HG03108 (cell line): ENCODE measurements around the gene CPA4.
"Not testable (repeated sequence)": the region's sequence is repeated elsewhere in the genome, so short reads cannot be mapped to it uniquely, and the experiment has no call there.

Experiments used
- ATAC-seq: cut with Tn5 transposase; IDR thresholded peaks from one replicate; pipeline ENCODE4 v1.9.1; 2021; ENCODE audit warnings: moderate library complexity; ENCODE audit not compliant: unreplicated experiment

CPA4 gene

DNA sequence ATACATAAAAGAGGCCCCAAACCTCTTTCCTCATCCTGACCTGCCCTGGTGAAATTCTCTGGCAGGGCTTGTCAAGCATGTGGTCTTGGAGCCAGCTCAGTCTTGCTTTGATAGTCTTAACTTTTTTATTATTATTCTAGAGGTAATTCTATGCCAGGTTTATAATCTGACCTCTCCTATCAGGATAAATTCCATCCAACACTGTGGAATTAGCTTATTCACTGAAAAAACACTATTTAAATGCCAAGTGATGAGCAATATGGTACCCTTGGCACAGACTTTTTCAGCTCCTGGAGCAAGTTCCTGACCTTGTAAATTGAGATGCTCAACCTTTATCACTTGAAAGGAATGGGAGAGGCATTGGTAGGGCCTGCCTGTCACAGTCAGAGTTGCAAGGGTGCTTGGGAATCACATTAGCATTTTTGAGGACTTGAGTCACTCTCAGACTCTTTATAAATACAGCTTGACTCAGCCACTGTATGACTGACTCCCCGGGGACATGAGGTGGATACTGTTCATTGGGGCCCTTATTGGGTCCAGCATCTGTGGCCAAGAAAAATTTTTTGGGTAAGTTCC lies at the start of gene CPA4:
CPA4 (plus strand) TSS at position 480 of the 576 bp plus-strand sequence; CDS start at position 500, 20 bp downstream.
- no peak for ATAC-seq

GRCh38 chr7:130243486-130243885 lies 49.5 kb upstream of the CPA4 start:
- not testable (repeated sequence) for ATAC-seq

DNA sequence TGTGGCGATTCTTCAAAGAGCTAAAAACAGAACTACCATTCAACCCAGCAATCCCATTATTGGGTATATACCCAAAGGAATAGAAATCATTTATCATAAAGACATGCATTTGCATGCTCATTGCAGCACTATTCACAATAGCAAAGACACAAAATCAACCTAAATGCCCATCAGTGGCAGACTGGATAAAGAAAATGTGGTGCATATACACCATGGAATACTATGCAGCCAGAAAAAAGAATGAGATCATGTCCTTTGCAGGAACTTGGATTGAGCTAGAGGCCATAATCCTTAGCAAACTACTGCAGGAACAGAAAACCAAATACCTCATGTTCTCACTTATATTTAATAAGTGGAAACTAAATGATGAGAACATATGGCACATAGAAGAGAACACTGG lies 46.5 kb upstream of the CPA4 start:
- ATAC-seq, result not testable (repeated sequence)

DNA sequence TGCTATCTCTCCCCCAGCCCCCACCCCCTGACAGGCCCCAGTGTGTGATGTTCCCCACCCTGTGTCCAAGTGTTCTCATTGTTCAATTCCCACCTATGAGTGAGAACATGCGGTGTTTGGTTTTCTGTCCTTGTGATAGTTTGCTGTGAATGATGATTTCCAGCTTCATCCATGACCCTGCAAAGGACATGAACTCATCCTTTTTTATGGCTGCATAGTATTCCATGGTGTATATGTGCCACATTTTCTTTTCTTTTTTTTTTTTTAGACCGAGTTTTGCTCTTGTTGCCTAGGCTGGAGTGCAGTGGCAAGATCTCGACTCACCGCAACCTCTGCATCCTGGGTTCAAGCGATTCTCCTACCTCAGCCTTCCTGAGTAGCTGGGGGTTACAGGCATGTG lies 44.1 kb upstream of the CPA4 start:
- ATAC-seq, result not testable (repeated sequence)

GRCh38 chr7:130249626-130250025 lies 43.3 kb upstream of the CPA4 start:
- not testable (repeated sequence) for ATAC-seq

DNA sequence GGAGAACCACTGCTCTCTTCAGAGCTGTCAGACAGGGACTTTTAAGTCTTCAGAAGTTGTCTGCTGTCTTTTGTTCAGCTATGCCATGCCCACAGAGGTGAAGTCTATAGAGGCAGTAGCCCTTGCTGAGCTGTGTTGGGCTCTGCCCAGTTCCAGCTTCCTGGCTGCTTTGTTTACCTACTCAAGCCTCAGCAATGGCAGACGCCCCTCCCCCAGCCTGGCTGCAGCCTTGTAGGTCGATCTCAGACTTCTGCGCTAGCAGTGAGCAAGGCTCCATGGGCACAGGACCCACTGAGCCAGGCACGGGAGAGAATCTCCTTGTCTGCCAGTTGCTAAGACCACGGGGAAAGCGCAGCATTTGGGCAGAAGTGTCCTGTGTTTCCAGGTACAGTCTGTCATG lies 38.4 kb upstream of the CPA4 start:
- ATAC-seq, result no peak

DNA sequence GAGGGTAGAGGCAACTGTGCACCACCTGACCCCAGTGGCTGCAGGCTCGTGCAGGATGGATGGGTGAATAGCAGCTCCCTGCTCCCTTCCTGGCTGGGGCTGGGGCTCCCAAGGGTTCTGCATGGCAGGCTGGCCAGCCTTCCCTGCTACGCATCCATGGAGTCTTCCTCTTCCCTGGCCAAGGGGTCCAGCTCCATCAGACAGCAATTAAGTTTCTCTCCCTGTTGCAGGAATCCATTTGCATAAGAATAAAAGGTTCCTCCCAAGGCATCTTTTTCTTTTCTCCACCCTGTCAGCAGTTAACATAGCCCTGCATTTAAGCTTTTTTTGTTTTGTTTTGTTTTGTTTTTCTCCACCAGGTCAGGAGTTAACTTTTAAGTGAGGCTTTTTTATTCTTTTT lies 36.3 kb upstream of the CPA4 start:
- no peak for ATAC-seq

DNA sequence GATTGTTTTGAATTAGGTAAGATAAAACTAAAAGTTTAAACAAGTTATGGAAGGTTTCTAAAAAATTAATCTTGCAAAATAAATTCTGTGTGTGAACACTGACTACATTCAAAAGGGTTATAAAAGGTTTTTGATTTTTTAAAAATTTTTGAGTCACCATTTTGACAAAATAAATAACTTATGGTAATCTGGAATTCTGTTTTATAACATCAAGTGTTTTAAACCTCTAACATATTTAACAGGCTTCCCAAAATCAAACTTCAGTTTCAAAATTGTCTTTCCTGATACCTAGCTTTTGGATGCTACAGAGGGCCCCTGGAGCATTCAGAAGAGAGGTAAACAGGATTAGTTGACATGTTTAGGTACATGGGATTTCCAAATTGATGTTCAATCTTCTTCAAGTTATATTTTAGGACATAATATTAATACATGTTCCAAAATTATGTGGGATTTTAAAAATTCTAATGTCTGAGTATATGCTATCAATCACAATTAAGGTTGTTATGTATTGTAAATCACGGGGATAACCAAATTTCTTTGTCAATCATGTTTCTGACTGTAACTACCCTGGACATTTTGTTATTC lies 34.4 kb upstream of the CPA4 start:
- no peak for ATAC-seq

GRCh38 chr7:130262448-130262847 lies 30.5 kb upstream of the CPA4 start:
- ATAC-seq, result no peak

DNA sequence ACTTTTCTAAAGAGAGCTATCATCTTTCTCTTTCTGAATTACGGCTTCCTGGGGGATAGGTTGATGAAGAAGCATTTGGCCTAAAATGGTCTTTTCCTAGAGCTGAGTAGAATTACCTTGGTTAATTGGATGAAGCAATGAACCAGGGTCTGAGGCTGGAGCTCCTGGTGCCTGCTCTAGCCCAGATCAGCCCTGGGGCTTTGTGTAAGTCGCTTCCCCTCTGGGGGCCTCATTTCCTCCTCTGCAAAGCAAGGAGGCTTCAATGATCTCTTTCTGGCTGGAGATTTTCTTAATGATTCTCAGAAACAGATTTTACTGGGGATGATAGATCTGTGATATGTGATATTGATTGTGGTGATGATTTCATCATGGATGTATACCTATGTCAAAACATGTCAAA lies 29.8 kb upstream of the CPA4 start:
- ATAC-seq, result no peak

- ATAC-seq, result no peak
Observed at GRCh38 chr7:130266258-130266960, 26.6 kb upstream of the CPA4 start, which contains the start of gene CPA2. Gene CPA2, plus strand, starts transcription at chr7:130266863. Its CDS starts 19 bp downstream, at chr7:130266882.

DNA sequence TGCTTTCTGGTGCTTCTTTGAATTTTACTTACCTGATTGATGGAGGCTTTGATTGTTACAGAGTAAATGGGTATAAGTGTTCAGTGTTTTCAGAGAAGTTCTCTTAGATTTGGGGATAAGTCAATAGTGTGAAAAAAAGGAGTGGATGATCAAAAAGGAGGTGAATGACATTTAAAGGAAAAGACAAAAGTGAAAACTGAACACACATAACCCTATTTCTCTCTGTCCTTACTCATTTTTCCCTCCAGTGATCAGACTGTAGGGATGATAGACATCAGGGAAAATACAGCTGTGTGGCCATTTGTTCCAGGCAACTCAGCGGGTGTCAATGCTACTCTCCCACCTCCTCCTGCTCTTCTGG lies 26.0 kb upstream of the CPA4 start:
- no peak for ATAC-seq

- no peak for ATAC-seq
Observed at GRCh38 chr7:130268463-130269317, 24.3 kb upstream of the CPA4 start.

DNA sequence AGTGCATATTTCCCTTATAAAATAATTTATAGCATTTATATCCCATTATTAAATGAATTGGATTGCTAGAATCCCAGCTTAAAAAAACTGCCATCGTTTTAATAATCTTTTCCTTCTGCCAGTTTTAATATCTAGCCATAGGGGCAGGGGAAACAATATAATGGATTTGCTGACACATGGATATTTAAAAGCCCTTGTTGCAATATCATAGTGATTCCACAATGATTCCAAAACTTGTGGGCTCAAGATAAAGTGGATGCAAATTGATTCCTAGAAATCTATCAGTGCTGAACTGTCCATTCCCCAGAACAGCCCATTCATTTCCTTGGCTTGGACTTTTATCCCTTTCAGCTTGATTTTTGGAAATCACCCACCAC lies 23.7 kb upstream of the CPA4 start:
- no peak for ATAC-seq

DNA sequence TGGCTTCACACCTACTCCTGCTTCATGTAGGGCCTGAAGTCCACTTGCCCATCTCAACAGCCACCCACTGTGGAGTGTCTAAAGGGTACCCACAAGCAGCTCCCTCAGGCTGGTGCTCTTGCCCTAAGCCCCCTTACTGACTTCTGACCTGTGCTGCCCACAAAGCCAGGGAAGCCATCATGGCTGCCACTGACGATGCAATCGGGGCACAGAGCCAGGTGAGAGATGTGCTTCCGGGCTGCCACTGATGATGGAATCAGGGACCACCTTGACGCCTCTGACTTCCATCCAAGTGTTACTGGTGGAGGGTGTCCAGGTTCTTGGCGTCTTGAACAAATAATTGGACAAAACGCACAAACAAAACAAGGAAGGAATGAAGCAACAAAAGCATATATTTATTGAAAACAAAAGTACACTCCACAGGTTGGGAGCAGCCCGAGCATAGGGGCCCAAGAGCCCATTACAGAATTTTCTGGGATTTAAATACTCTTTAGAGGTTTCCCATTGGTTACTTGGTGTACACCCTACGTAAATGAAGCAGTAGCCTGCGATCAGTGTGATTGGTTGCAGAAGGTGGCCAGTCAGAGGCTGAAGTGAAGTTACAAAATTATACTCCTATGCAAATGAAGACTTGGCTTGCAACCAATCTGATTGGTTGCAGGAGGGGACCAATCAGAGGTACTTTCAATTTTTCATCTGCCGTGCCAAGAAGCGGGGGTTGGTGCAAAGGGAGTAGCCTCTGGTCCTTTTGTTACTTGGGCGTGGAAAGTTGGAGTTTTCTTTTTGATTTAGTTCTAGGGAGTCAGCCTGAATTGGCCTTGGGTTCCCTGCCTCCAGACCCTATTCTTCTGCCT lies 21.8 kb upstream of the CPA4 start:
- no peak for ATAC-seq

GRCh38 chr7:130272381-130273080 lies 20.4 kb upstream of the CPA4 start:
- ATAC-seq, result no peak

DNA sequence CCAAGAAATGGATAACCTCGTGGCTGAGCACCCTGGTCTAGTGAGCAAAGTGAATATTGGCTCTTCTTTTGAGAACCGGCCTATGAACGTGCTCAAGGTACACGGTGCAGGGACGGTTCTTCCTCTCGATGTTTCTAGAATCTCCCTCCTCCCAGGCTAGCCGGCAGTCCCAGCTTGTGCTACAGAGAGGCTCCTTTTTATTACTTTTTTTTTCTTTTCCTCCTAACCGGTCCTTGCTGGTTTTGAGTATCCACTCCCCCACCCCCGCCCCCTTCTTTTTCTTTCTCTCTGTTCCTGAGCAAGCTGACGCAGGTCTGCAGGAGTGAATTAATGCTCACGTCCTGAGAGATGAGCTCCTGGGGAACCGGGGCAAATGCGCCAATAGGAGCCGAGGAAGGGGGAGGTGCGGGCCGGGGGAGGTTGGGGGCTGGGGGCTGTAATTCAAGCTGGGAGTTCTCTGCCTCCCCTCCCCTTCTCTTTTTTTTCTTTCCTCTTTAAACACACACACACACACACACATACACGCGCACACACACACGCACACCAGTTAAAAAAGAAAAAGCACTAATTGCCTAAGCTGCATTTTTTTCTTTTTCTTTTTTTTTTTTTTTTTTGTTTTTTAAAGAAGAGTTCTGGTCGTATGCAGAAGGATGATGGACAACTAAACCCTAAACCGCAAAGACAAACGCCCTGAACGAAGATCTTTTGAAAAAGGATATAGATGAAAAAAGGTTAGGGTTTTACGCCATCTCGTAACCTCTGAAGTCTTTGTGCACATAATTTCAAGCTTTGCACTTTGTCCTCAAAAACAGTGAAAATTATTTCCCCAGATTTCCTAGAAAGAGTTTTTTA lies 19.7 kb upstream of the CPA4 start:
- no peak for ATAC-seq

DNA sequence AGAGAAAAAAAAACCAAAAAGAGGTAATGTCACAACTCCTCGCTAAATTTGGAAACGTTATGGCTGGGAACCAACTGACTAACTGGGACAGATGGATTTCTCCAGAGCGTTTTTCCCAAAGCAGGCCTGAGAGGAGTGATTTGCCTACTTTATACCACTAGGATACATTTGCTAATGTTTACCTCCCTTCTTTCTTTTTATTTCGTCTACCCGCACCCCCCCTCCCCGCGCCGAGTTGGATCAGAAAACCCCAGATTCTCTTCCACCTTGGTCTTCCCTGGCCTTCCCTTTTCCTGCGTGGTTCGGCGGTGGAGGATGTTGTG lies 19.1 kb upstream of the CPA4 start:
- no peak for ATAC-seq

DNA sequence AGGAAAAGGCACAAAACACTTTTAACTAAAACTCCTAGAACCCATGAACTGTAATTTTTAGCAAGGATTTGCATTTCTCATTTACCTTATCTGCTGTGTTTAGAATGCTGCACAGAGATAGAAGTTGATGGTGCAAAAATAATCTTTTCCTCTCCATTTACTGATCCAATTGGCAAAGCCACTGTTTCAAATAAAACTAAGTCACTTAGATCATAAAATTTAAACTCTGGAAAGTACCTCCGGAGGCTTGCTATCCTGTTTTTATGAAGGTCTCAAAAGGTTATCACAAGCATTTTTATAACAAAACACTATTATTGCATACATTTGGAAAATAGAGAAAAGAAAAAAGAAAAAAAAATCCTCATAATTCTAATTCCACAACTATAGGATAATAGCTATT lies 18.7 kb upstream of the CPA4 start:
- ATAC-seq, result no peak
